Gastroesophageal sphincter (tissue), 3 donors: ENCODE results near the gene SASH1.

Experiments
- POLR2AphosphoS5 ChIP-seq: sonication (generic); formaldehyde crosslinking; IDR thresholded peaks from one replicate; pipeline ENCODE4 v1.6.1; 2017; ENCODE audit warnings: antibody characterized with exemption
- TF ChIP-seq, protein P1 (sequence below), 4 experiments: fragments of 200-600 bp in 2 of 4; fragments of 450-650 bp in 2 of 4; sonication (generic) in 1 of 4; IDR thresholded peaks; one replicate each; pipeline ENCODE4 v1.5.1; 2017 to 2019; ENCODE audit warnings: antibody characterized with exemption in 4 of 4, mild to moderate bottlenecking in 2 of 4, moderate library complexity in 2 of 4

DNA sequence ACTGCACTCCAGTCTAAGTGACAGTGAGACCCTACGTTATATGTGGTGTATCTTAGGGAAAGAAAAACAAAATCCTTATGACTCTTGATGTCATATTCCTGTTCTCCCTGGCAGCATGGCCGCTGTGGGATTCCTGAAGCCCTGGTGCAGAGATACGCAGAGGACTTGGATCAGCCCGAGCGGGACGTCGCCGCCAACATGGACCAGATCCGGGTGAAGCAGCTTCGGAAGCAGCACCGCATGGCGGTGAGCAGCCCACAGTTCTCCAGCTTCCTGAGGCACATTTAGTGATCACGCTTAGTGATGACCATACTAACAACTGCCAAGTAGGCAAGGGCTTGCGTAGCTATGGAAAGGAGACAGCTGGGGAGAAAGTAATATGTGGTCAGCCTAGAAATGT is 203.3 kb downstream of the SASH1 start:
- TF ChIP-seq POLR2AphosphoS5, result no peak
- TF ChIP-seq, protein P1, sequence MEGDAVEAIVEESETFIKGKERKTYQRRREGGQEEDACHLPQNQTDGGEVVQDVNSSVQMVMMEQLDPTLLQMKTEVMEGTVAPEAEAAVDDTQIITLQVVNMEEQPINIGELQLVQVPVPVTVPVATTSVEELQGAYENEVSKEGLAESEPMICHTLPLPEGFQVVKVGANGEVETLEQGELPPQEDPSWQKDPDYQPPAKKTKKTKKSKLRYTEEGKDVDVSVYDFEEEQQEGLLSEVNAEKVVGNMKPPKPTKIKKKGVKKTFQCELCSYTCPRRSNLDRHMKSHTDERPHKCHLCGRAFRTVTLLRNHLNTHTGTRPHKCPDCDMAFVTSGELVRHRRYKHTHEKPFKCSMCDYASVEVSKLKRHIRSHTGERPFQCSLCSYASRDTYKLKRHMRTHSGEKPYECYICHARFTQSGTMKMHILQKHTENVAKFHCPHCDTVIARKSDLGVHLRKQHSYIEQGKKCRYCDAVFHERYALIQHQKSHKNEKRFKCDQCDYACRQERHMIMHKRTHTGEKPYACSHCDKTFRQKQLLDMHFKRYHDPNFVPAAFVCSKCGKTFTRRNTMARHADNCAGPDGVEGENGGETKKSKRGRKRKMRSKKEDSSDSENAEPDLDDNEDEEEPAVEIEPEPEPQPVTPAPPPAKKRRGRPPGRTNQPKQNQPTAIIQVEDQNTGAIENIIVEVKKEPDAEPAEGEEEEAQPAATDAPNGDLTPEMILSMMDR (IDR thresholded peaks at IDR 0.05), result no peak
